GM20000 (cell line): ENCODE results near the gene GSTM3.

Experiments used
- DNase-seq: peaks from one replicate; pipeline ENCODE4 v3.0.0; 2012; ENCODE audit warnings: low spot score
- CTCF ChIP-seq: IDR thresholded peaks from 2 replicates; pipeline ENCODE4 v1.5.1; 2012; ENCODE audit warnings: mild to moderate bottlenecking, control low read depth; ENCODE audit errors: extremely low read depth, missing control alignments

GSTM3 gene

GRCh38 chr1:109781806-109782205 is 41.0 kb upstream of the GSTM3 start:
- TF ChIP-seq CTCF: no peak
- DNase-seq: no peak

DNA sequence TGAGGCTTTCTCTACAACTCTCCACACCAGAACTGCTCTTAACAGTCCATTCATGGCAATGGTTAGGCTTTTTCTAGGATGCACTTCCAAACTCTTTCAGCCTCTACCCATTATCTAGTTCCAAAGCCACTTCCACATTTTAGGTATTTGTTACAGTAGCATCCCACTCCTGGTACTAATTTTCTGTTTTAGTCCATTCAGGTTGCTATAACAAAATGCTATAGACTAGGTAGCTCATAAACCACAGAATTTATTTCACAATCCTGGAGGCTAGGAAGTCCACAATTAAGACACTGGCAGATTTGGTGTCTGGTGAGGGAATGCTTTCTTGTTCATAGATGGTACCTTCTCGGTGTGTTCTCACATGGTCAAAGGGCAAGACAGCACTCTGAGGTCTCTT is 40.1 kb upstream of the GSTM3 start:
- TF ChIP-seq CTCF: no peak

GRCh38 chr1:109777980-109778625 is 37.3 kb upstream of the GSTM3 start:
- no peak for TF ChIP-seq CTCF
- no peak for DNase-seq

More for the DNA sequence above, 40.1 kb upstream of the GSTM3 start:
- no peak for DNase-seq

DNA sequence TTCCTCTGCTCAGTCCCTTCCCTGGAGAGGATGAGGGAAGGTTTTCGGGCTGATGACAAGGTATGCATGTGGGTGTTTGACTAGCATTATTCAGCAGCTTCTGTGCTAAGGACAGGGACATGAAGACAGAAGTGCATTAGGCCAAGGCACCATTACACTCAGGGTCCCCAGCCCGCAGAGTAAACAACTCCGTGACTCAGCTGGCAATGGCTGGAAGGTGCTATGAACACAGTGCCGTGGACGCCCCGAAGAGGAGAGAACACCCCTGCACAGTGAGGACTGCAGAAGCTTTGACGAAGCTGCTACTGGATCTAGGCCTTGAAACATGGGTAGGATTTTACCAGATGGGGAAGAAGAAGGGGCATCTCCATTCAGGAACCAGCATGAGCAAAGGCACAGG is 36.6 kb upstream of the GSTM3 start:
- TF ChIP-seq CTCF: no peak
- DNase-seq: no peak

DNA sequence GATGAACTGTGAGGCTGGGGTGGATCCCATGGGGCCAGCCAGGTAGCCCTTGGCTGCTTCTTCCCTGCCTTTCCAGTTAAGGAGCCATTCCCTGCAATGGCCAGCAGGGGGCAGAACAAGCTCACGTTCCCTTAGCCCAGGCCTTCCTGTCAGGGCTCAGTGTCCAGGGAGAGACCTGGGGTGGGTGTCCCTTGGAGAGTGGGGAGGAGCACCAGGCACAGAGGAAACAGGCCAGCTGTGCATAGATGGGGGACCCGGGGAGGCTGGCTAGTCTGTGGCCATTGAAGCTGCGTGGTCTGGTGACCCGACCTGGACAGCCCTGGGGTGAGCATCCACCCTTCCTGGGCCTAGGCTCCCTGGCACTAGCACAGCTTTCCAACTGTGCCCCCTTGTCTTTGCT is 36.1 kb upstream of the GSTM3 start:
- DNase-seq: peak; percentile 84
- TF ChIP-seq CTCF: peak; percentile 89

DNA sequence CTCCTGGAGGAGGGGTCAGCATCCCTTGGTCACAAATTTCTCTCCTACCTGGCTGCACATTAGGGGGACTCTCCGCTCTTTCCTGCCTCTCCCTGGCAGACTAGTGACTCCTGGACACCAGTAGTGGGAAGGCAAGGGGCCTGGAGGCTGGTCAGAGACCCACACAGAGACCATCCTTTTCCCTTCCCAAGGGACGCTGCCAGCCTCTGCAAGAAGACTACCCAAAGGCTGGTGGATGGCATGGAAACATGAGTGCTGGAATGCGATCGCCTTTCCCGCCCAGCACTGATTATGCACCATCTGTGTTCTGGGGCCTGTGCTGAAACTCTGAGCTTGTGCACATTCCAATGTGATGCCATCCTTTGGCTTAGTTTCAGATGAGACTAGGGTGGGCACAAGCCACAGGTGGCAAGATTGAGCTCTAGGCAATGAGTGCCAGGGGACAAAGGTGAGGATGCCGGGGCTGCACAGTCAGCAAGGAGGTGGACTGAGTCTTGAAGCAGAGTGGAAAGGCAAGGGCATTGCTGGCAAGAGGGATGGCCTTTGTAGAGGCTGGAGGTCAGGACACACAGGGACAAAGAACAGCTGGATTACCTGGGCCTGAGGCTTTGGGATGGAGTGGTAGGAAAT is 35.5 kb upstream of the GSTM3 start:
- TF ChIP-seq CTCF: no peak
- DNase-seq: no peak

DNA sequence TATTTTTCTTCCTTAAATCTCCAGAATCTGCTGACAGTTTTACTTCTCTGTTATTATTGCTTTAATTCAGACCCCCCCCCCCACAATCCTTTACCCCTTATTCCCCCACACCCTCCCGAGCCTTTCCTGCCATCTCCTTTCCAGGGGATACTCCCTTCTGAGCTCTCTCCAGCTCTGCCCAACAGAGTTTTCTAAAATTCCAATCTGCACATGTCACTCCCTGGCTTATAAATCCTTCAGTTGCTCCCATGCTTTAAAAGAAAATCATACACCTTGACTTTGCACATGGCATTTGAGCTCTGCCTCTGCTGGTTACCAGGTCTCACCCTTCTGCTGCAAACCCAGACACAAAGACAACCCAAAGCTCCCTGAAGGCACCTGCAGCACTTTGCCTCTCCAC is 34.6 kb upstream of the GSTM3 start:
- no peak for DNase-seq
- no peak for TF ChIP-seq CTCF
